GM12873 (cell line): Measurements from ENCODE around the gene SLC12A4.

Experiments used
- TF ChIP-seq, protein P1 (sequence below): IDR thresholded peaks from 2 replicates; pipeline ENCODE4 v1.5.1; 2012; ENCODE audit warnings: low read depth, mild to moderate bottlenecking, moderate library complexity, low read length, control low read depth; ENCODE audit not compliant: insufficient read depth; ENCODE audit errors: missing control alignments

The SLC12A4 gene

DNA sequence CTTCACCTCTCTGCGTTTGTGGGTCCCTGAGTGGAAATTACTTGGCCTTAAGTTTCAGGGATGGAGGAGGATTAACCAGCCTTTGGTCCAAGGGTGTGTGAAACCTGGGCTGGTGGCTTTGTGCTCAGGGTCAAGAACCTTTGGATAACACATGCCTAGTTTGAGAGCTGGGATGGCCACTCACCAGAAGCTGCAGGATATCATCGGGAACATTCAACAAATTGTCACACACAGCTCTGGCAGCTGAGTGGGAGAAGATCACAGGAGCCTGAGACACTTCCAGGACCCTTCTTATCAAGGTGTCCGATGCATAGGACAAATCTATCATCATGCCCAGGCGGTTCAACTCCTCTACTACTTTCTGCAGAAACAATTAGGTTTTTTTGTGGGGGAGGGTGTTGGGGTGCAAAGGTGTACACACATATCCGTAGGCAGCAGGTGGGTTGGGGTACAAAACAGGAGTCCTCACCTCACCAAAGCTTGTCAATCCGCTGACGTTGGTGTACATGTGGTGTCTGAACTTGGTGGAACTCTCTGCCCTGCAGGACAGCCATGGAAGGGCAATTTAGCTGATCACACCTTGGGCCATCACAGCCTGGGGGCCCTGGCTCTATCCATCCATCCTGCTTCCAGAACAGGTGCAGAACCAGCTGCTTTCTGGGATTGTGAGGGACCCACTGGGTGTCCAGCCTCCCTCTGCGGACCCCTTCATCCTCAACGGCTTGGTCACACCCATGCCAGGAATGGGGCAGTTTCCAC is 9.2 kb upstream of the SLC12A4 start:
- TF ChIP-seq, protein P1, sequence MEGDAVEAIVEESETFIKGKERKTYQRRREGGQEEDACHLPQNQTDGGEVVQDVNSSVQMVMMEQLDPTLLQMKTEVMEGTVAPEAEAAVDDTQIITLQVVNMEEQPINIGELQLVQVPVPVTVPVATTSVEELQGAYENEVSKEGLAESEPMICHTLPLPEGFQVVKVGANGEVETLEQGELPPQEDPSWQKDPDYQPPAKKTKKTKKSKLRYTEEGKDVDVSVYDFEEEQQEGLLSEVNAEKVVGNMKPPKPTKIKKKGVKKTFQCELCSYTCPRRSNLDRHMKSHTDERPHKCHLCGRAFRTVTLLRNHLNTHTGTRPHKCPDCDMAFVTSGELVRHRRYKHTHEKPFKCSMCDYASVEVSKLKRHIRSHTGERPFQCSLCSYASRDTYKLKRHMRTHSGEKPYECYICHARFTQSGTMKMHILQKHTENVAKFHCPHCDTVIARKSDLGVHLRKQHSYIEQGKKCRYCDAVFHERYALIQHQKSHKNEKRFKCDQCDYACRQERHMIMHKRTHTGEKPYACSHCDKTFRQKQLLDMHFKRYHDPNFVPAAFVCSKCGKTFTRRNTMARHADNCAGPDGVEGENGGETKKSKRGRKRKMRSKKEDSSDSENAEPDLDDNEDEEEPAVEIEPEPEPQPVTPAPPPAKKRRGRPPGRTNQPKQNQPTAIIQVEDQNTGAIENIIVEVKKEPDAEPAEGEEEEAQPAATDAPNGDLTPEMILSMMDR, result no peak

DNA sequence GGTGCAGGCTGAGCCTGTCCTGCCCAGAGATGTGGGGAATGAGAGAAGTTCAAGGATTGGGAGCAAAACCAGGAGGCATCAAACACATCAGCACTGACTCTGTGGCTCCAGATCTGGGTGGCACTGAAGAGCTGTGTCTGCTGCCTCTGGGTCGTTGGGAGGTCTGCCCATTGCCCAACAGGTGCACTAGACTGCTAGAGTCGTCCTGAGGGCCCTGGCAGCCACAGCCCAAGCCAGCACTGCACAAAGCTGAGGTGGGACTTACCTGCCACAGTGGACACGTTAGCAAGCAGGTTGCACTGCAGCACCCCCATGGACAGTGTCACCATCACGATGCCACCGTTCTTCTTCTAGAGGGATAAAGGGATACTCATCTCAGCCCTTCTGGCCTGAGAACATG is 8.6 kb upstream of the SLC12A4 start:
- TF ChIP-seq, protein P1, result no peak

DNA sequence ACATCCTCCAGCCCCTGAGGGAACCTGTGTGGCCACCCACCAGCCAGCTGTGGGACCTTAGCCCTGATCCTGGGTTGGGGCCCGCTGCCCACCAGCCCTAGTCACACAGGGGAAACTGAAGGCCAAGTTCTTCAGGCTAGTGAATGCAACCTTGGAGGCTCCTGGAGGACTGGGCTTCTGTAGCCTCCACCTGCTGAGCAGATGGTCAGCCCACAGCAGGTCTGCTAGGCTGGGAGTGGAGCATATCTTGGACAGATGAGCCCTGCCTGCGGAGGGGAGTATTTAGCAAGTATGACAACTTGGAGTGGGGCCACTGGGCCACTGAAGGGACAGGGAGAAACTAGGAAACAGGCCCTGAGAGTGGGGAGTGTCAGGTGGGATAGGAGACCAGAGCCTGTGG is 7.8 kb upstream of the SLC12A4 start:
- TF ChIP-seq, protein P1, result no peak

DNA sequence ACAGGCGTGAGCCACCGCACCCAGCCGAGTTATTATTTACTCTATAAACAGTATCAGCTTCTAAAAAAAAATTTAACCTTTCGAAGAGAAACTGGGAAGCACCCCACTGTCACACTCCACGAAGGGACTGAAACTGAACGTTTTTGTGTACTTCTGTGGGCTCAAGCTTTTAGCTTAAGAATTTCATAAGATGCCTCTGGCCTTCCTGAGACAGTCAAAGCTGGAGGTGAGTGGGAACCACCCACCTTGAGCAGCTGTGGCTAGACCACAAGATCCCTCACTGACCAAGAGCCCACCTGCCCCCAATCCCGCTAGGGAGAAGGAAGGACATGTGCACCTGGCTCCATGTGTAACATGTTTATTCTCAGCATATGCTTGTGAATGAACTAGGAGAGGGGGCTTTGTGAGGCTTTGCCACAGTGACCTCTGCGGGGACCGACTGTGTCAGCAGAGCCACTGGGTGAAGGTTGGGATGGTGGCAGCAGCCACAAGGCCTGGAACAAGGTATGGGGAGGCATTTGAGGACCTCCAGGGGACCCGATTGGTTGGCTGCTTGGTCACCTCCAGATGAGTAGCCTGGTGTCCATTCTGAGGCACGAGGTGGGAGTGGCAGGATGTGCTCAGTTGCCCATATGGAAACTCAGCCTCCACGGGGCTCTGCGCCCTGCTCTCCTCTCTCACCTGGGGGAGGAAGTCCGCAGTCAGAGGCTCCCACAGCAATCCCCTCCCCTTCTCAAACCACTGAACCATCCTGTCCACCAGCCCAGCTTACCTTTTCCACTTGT is 7.1 kb upstream of the SLC12A4 start:
- TF ChIP-seq, protein P1, result no peak

DNA sequence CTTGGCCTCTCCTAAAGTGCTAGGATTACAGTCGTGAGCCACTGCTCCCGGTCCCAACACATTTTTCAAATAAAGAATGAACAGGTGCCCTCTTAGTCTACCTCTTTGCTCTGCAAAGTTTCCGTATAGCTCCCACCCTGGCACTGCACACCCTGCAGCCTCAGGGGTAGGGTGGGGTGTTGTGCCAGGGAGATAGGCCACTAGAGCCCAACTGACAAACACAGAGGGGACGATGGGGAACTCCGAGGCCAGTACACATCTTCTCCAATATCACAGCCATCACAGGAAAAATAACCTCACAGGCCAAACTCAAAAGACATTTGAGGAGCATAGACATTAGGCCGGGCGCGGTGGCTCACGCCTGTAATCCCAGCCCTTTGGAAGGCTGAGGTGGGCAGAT is 2.7 kb upstream of the SLC12A4 start:
- TF ChIP-seq, protein P1, result no peak

DNA sequence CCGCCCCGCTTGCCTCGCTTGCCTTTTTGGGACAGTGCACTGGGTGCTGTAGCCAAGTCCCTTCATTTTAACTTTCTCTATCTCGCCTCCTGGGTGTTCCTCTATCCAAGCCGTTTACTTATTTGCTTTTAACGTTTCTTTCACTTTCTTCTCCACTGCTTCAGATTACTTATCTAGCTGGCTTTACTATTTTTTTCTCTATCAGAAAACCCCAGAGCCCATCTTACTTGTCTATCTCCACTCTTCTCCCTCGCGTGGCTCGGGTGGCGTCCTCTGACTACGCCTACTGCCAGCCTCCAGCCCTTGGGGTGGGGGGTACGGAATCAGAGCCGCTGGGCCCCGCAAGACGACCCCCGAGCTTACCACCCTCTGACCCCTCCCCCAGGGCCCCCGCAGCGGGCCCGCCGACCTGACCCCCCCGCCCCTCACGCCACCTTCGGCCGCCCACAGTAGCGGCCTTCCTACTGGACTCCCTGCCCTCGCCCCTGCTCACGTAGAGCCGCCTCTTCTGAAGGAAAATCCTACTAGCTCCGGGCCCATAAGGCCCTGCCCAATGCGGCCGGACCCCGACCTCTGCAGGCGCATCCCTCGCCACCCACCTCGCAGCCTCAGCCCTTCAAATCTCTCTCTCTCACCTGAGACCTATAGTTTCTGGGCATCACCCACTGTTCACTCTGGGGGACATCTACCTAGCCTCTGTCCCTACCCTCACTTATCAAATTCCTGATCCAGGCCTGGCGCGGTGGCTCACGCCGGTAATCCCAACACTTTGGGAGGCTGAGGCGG is 1.0 kb upstream of the SLC12A4 start:
- TF ChIP-seq, protein P1, result no peak

DNA sequence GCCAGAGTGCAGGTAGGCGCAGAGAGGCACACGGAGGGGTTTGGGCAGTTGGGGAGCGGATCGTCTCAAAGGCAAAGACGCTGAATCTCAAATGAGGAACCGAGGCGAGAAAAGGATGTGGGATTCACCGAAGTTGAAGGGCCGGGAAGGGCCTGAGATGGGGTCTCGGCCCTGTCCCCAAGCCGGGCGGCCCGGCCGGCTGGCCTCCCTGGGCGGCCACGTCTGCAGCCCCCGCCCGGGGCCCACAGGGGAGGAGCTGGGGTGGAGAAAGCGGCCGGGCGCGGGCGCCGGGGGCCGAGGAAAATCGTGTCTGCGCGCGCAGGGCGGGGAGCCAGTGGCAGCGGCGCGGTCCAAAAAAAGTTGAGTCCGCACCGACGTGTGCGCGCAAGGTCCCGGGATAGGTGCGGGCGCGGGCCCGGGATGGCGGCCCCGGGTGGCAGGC is 458 bp downstream of the SLC12A4 start:
- TF ChIP-seq, protein P1, result no peak
